ENCODE measurements around the gene MVK. TPM values are rescaled to one million over a fixed set of nuclear protein-coding genes. Genes with fewer than 3 reads are reported as not detected.

The MVK gene
- total RNA-seq, 1 donor from 2014 or later, result 12.4 TPM

DNA sequence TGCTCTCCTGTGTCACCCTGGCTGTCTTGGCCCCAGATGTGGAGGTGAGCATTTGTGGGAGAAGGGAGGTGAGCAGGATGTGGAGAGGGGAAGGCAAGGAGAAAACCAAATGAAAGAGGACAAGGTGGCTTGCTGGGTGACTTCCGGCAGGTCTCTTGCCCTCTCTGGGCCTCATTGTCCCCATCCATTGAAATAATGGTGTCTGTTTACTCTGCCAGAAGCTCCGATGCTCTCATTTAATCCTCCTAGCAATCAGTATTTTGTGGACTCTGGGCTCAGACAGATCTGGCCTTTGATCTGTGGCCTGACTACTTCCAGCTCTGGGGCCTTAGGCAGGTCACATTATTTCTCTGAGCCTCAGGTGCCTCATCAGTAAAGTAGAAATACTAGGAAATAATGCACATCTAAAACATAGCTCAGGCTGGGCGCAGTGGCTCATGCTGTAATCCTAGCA is 30.6 kb downstream of the MVK start:
- TF ChIP-seq, protein P1, sequence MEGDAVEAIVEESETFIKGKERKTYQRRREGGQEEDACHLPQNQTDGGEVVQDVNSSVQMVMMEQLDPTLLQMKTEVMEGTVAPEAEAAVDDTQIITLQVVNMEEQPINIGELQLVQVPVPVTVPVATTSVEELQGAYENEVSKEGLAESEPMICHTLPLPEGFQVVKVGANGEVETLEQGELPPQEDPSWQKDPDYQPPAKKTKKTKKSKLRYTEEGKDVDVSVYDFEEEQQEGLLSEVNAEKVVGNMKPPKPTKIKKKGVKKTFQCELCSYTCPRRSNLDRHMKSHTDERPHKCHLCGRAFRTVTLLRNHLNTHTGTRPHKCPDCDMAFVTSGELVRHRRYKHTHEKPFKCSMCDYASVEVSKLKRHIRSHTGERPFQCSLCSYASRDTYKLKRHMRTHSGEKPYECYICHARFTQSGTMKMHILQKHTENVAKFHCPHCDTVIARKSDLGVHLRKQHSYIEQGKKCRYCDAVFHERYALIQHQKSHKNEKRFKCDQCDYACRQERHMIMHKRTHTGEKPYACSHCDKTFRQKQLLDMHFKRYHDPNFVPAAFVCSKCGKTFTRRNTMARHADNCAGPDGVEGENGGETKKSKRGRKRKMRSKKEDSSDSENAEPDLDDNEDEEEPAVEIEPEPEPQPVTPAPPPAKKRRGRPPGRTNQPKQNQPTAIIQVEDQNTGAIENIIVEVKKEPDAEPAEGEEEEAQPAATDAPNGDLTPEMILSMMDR (IDR thresholded peaks at IDR 0.05; ENCODE audit: insufficient read depth, low read depth, low read length), result no peak
- TF ChIP-seq EZH2 (IDR thresholded peaks at IDR 0.05; ENCODE audit: insufficient read depth, low read length), result no peak
- H3K9me3 Mint-ChIP-seq (ENCODE audit: unreplicated experiment), result peaks cover 4% of the 10 kb centered on the region
- no peak overlapping the region for H3K27ac Mint-ChIP-seq (ENCODE audit: unreplicated experiment)
- no peaks in the 10 kb centered on the region for H3K4me1 ChIP-seq (ENCODE audit: insufficient read depth, low read length)
- H3K36me3 ChIP-seq (ENCODE audit: insufficient read depth, low read length), result no peaks in the 10 kb centered on the region
- H3K4me3 Mint-ChIP-seq (ENCODE audit: unreplicated experiment), result no peak overlapping the region
- H3K4me2 ChIP-seq (ENCODE audit: low read length), result no peak overlapping the region
- H3K4me3 ChIP-seq (ENCODE audit: insufficient read depth, low read depth, low read length), result no peak overlapping the region
- no peak overlapping the region for H3K27ac ChIP-seq (ENCODE audit: low read depth, low read length)
- no peaks in the 10 kb centered on the region for H3K4me1 Mint-ChIP-seq (ENCODE audit: low read depth, unreplicated experiment)
- no peaks in the 10 kb centered on the region for H3K36me3 Mint-ChIP-seq (ENCODE audit: low read depth, unreplicated experiment)
- peaks cover 11% of the 10 kb centered on the region for H3K27me3 ChIP-seq (ENCODE audit: insufficient read depth, low read length)
- no peaks in the 10 kb centered on the region for H3K9me3 ChIP-seq (ENCODE audit: insufficient read depth, low read depth, low read length)
- H3K79me2 ChIP-seq (ENCODE audit: insufficient read depth, low read length), result no peaks in the 10 kb centered on the region
- DNase-seq (ENCODE audit: low read depth) (no peak), FAIRE-seq (no peak)
- no peak overlapping the region for H3K9ac ChIP-seq (ENCODE audit: low read length)
- peaks cover 24% of the 10 kb centered on the region for H3K27me3 Mint-ChIP-seq (ENCODE audit: low read depth, unreplicated experiment)
- H4K20me1 ChIP-seq (ENCODE audit: insufficient read depth, low read length), result no peaks in the 10 kb centered on the region
- no peak overlapping the region for H2AFZ ChIP-seq (ENCODE audit: low read depth, low read length)

DNA sequence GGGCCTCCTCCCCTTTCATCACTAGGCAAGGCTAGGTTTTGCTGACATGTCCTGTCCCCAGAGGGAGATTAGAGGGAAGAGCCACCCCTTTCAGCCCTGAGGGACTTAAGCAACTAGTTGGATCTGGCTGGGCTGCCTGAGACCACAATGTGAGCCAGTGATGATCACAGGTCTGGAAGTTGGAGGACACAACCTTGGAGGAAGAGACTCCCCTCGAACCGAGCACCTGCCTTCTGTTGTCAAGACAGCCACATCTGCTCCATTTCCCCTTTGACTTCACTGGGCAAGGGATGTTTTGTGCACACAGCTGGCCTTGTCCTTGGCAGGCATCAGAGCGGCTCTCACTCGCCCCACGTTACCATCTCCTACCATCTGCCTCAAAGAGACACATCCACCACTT is 31.4 kb downstream of the MVK start:
- Histone ChIP-seq H3K27me3 (ENCODE audit: insufficient read depth, low read length) (peaks cover 15% of the 10 kb centered on the region), H3K79me2 (ENCODE audit: insufficient read depth, low read length) (no peaks in the 10 kb centered on the region), H3K4me1 (ENCODE audit: insufficient read depth, low read length) (no peaks in the 10 kb centered on the region), H3K4me2 (ENCODE audit: low read length) (no peak overlapping the region), H3K36me3 (ENCODE audit: insufficient read depth, low read length) (no peaks in the 10 kb centered on the region), H3K9me3 (ENCODE audit: insufficient read depth, low read depth, low read length) (no peaks in the 10 kb centered on the region), H2AFZ (ENCODE audit: low read depth, low read length) (no peak overlapping the region), H3K27ac (ENCODE audit: low read depth, low read length) (no peak overlapping the region), H4K20me1 (ENCODE audit: insufficient read depth, low read length) (no peaks in the 10 kb centered on the region), H3K9ac (ENCODE audit: low read length) (no peak overlapping the region), H3K4me3 (ENCODE audit: insufficient read depth, low read depth, low read length) (no peak overlapping the region)
- DNase-seq (ENCODE audit: low read depth), result no peak
- H3K9me3 Mint-ChIP-seq (ENCODE audit: unreplicated experiment), result peaks cover 10% of the 10 kb centered on the region
- H3K36me3 Mint-ChIP-seq (ENCODE audit: low read depth, unreplicated experiment), result no peaks in the 10 kb centered on the region
- H3K4me3 Mint-ChIP-seq (ENCODE audit: unreplicated experiment), result no peak overlapping the region
- TF ChIP-seq, protein P1 (IDR thresholded peaks at IDR 0.05; ENCODE audit: insufficient read depth, low read depth, low read length), result no peak
- no peak for TF ChIP-seq EZH2 (IDR thresholded peaks at IDR 0.05; ENCODE audit: insufficient read depth, low read length)
- H3K4me1 Mint-ChIP-seq (ENCODE audit: low read depth, unreplicated experiment), result no peaks in the 10 kb centered on the region
- H3K27ac Mint-ChIP-seq (ENCODE audit: unreplicated experiment), result no peak overlapping the region
- peaks cover 31% of the 10 kb centered on the region for H3K27me3 Mint-ChIP-seq (ENCODE audit: low read depth, unreplicated experiment)
- no peak for FAIRE-seq

- H3K4me3 ChIP-seq (ENCODE audit: insufficient read depth, low read depth, low read length), result no peak overlapping the region
- H3K27me3 ChIP-seq (ENCODE audit: insufficient read depth, low read length), result peaks cover 20% of the 10 kb centered on the region
- peaks cover 10% of the 10 kb centered on the region for H3K9me3 Mint-ChIP-seq (ENCODE audit: unreplicated experiment)
- H3K9ac ChIP-seq (ENCODE audit: low read length), result no peak overlapping the region
- no peak for DNase-seq (ENCODE audit: low read depth)
- no peaks in the 10 kb centered on the region for H3K4me1 ChIP-seq (ENCODE audit: insufficient read depth, low read length)
- TF ChIP-seq EZH2 (IDR thresholded peaks at IDR 0.05; ENCODE audit: insufficient read depth, low read length), result no peak
- TF ChIP-seq, protein P1 (IDR thresholded peaks at IDR 0.05; ENCODE audit: insufficient read depth, low read depth, low read length), result no peak
- no peak overlapping the region for H3K4me2 ChIP-seq (ENCODE audit: low read length)
- H3K36me3 Mint-ChIP-seq (ENCODE audit: low read depth, unreplicated experiment), result no peaks in the 10 kb centered on the region
- H3K79me2 ChIP-seq (ENCODE audit: insufficient read depth, low read length), result no peaks in the 10 kb centered on the region
- no peak overlapping the region for H3K4me3 Mint-ChIP-seq (ENCODE audit: unreplicated experiment)
- no peaks in the 10 kb centered on the region for H3K36me3 ChIP-seq (ENCODE audit: insufficient read depth, low read length)
- no peaks in the 10 kb centered on the region for H3K4me1 Mint-ChIP-seq (ENCODE audit: low read depth, unreplicated experiment)
- no peak overlapping the region for H3K27ac ChIP-seq (ENCODE audit: low read depth, low read length)
- no peaks in the 10 kb centered on the region for H4K20me1 ChIP-seq (ENCODE audit: insufficient read depth, low read length)
- no peaks in the 10 kb centered on the region for H3K9me3 ChIP-seq (ENCODE audit: insufficient read depth, low read depth, low read length)
- FAIRE-seq, result no peak
- H2AFZ ChIP-seq (ENCODE audit: low read depth, low read length), result no peak overlapping the region
- H3K27ac Mint-ChIP-seq (ENCODE audit: unreplicated experiment), result no peak overlapping the region
- H3K27me3 Mint-ChIP-seq (ENCODE audit: low read depth, unreplicated experiment), result peaks cover 31% of the 10 kb centered on the region
These were observed 32.1 kb downstream of the MVK start for GRCh38 chr12:109605599-109606228.

Measured in astrocyte (in vitro differentiated cells and primary cell).